Prostate gland (tissue), 2 donors: ENCODE data around the gene SOST.

Experiments used
- POLR2A ChIP-seq: fragments of 450-650 bp; IDR thresholded peaks from one replicate; pipeline ENCODE4 v1.6.1; 2016; ENCODE audit warnings: antibody characterized with exemption, mild to moderate bottlenecking
- TF ChIP-seq, protein P1 (sequence below), 4 experiments: fragments of 200-600 bp in 2 of 4; fragments of 450-650 bp in 2 of 4; sonication (generic) in 2 of 4; IDR thresholded peaks; 1 replicate in 3 of 4; 2 replicates in 1 of 4; pipeline ENCODE4 v1.5.1; 2016 to 2019; ENCODE audit warnings: antibody characterized with exemption in 4 of 4, mild to moderate bottlenecking in 2 of 4, moderate library complexity in 2 of 4

DNA sequence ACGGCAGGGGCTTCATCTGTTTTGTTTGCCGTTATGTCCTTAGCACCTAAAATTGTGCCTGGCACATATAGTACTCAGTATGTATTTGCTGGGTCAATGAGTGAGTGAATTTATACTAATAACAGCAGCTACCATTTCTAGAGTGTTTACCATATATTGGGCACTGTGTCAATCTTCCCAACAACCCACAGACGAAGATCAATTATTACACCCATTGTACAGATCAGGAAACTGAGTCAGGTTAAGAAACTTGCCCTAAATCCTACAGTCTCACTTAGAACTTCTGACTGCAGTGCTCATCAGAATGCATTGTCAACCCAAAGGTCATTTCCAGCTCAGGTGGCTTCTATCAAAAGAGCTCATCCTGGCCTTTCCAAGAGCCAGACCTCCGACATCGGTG is 52.4 kb downstream of the SOST start:
- TF ChIP-seq, protein P1, sequence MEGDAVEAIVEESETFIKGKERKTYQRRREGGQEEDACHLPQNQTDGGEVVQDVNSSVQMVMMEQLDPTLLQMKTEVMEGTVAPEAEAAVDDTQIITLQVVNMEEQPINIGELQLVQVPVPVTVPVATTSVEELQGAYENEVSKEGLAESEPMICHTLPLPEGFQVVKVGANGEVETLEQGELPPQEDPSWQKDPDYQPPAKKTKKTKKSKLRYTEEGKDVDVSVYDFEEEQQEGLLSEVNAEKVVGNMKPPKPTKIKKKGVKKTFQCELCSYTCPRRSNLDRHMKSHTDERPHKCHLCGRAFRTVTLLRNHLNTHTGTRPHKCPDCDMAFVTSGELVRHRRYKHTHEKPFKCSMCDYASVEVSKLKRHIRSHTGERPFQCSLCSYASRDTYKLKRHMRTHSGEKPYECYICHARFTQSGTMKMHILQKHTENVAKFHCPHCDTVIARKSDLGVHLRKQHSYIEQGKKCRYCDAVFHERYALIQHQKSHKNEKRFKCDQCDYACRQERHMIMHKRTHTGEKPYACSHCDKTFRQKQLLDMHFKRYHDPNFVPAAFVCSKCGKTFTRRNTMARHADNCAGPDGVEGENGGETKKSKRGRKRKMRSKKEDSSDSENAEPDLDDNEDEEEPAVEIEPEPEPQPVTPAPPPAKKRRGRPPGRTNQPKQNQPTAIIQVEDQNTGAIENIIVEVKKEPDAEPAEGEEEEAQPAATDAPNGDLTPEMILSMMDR (IDR thresholded peaks at IDR 0.05), result no peak
- TF ChIP-seq POLR2A, result no peak
